ENCODE measurements around the gene CAPN11. TPM values are rescaled to one million over a fixed set of nuclear protein-coding genes. Genes with fewer than 3 reads are reported as not detected.

CAPN11 gene
- total and polyA plus RNA-seq, 2 donors (not counting 3 experiments of a cell fraction or from before 2014, with no cell fraction given): 1.4 to 1.7 TPM

DNA sequence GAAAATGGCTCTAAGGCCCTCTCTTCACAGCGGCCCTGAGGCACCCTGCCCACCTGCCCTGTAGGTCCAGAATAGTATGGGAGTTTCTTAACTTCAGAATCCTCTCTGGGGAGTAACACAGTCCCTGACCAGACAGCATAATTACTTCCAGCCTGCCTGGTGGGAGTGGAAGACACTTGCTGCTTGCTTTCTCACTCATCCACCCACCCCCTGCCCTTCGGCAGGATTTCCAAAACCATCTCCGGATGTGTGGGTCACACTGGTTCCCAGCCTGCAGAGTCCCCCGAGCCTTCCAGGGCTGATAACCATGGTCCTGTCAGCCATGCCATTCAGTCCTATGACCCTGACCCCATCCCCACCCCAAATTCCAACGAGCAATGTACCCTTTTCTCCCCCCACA, 70.2 kb downstream of the CAPN11 start:
- intact Hi-C loops (cut with micrococcal nuclease) (no loop called here), dilution Hi-C loops (cut with MboI; ENCODE audit: extremely low pct_ligation_motif_present, low sequenced_read_pairs) (no loop called here)
- H3K79me2 ChIP-seq (ENCODE audit: control insufficient read depth, insufficient read depth, low read length): peaks cover 64% of the 10 kb centered on the region
- no peaks in the 10 kb centered on the region for H3K27me3 ChIP-seq (ENCODE audit: control insufficient read depth in 2 of 2, insufficient read depth in 2 of 2, low read length in 2 of 2)
- TF ChIP-seq, protein P1, sequence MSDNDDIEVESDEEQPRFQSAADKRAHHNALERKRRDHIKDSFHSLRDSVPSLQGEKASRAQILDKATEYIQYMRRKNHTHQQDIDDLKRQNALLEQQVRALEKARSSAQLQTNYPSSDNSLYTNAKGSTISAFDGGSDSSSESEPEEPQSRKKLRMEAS (IDR thresholded peaks at IDR 0.05; ENCODE audit: insufficient read depth, insufficient read length): no peak
- TF ChIP-seq FOS (IDR thresholded peaks at IDR 0.05; ENCODE audit: borderline replicate concordance, insufficient read depth, low read length) (no peak), EZH2 (IDR thresholded peaks at IDR 0.05; ENCODE audit: borderline replicate concordance, low read depth, low read length, severe bottlenecking) (no peak)
- no peak overlapping the region for H2AFZ ChIP-seq (ENCODE audit: low read depth, low read length)
- H3K4me3 ChIP-seq (replicated peaks in 1 of 3; ENCODE audit: insufficient read depth in 1 of 3, low read depth in 1 of 3, low read length in 3 of 3): no peak overlapping the region
- H3K27ac ChIP-seq (ENCODE audit: insufficient read depth, low read depth, low read length): no peak overlapping the region
- no peak overlapping the region for H3K9ac ChIP-seq (replicated peaks; ENCODE audit: extremely low read depth, insufficient read depth, low read length)
- H3K9me1 ChIP-seq (replicated peaks; ENCODE audit: control insufficient read depth, extremely low read depth, insufficient read depth, low read length): no peaks in the 10 kb centered on the region
- CTCF ChIA-PET: interaction anchor here (3.0 kb wide), 1 partner anchor 56 kb away, joined by 22 read pairs; no protein-coding TSS in a partner anchor
- H3K36me3 ChIP-seq (ENCODE audit: control insufficient read depth in 2 of 2, extremely low read depth in 1 of 2, insufficient read depth in 2 of 2, low read length in 2 of 2): peaks cover 8 to 33% of the 10 kb centered on the region in 2 experiments
- no peak overlapping the region for H3K4me2 ChIP-seq (ENCODE audit: insufficient read depth, low read length)
- H3K4me1 ChIP-seq (ENCODE audit: control insufficient read depth, extremely low read depth, insufficient read depth, low read length): peaks cover 30% of the 10 kb centered on the region
- no peaks in the 10 kb centered on the region for H3K9me3 ChIP-seq (replicated peaks; ENCODE audit: control insufficient read depth, insufficient read depth, low read length)
- POLR2A ChIA-PET: no interaction called here
- H4K20me1 ChIP-seq (replicated peaks; ENCODE audit: control insufficient read depth, extremely low read depth, insufficient read depth, low read length): no peaks in the 10 kb centered on the region
- no peak for DNase-seq (ENCODE audit: low read depth, low spot score)
- BruUV-seq (replicated peaks): no TSS peak
- FAIRE-seq: no peak

DNA sequence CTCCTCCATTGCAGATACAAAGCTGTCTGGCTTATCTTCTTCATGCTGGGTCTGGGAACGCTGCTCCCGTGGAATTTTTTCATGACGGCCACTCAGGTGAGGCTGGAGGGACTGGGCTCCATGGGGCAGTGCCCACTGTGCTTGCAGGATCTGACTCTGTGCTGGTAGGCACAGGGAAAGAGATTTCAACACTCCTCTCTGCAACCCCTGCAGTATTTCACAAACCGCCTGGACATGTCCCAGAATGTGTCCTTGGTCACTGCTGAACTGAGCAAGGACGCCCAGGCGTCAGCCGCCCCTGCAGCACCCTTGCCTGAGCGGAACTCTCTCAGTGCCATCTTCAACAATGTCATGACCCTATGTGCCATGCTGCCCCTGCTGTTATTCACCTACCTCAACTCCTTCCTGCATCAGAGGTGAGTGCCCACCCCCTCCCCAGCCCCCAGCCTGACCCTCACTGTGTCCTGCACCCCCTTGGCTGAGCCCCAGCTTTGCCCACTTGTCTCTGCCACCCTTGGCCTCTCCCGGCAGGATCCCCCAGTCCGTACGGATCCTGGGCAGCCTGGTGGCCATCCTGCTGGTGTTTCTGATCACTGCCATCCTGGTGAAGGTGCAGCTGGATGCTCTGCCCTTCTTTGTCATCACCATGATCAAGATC, 70.9 kb downstream of the CAPN11 start:
- H3K4me1 ChIP-seq (ENCODE audit: control insufficient read depth, extremely low read depth, insufficient read depth, low read length): peaks cover 33% of the 10 kb centered on the region
- H3K27me3 ChIP-seq (ENCODE audit: control insufficient read depth in 2 of 2, insufficient read depth in 2 of 2, low read length in 2 of 2): no peaks in the 10 kb centered on the region
- H4K20me1 ChIP-seq (replicated peaks; ENCODE audit: control insufficient read depth, extremely low read depth, insufficient read depth, low read length): no peaks in the 10 kb centered on the region
- no peak for FAIRE-seq
- peaks cover 8 to 33% of the 10 kb centered on the region in 2 experiments for H3K36me3 ChIP-seq (ENCODE audit: control insufficient read depth in 2 of 2, extremely low read depth in 1 of 2, insufficient read depth in 2 of 2, low read length in 2 of 2)
- no peak overlapping the region for H3K4me2 ChIP-seq (ENCODE audit: insufficient read depth, low read length)
- no peak for DNase-seq (ENCODE audit: low read depth, low spot score)
- ChIA-PET CTCF (interaction anchor here (1.5 to 2.2 kb wide), 2 partner anchors 13 to 56 kb away, joined by 4 to 11 read pairs; no protein-coding TSS in a partner anchor), POLR2A (interaction anchor here (1.2 kb wide), 1 partner anchor 8 kb away, joined by 3 read pairs; no protein-coding TSS in a partner anchor)
- peaks cover 58% of the 10 kb centered on the region for H3K79me2 ChIP-seq (ENCODE audit: control insufficient read depth, insufficient read depth, low read length)
- TF ChIP-seq JUN (IDR thresholded peaks at IDR 0.05; ENCODE audit: borderline replicate concordance, insufficient read depth, insufficient read length, low read depth) (no peak), FOS (IDR thresholded peaks at IDR 0.05; ENCODE audit: borderline replicate concordance, insufficient read depth, low read length) (no peak), GATA2 (IDR thresholded peaks at IDR 0.05; ENCODE audit: insufficient read depth, insufficient read length, low read depth, low read length) (no peak), EZH2 (IDR thresholded peaks at IDR 0.05; ENCODE audit: borderline replicate concordance, low read depth, low read length, severe bottlenecking) (no peak), POLR2AphosphoS5 (IDR thresholded peaks at IDR 0.05; ENCODE audit: insufficient read depth, low read depth, low read length) (no peak), POLR2A (IDR thresholded peaks at IDR 0.05; ENCODE audit: low read depth, low read length) (no peak), MYC (IDR thresholded peaks at IDR 0.05; ENCODE audit: low read depth, low read length) (no peak)
- TF ChIP-seq, protein P2, sequence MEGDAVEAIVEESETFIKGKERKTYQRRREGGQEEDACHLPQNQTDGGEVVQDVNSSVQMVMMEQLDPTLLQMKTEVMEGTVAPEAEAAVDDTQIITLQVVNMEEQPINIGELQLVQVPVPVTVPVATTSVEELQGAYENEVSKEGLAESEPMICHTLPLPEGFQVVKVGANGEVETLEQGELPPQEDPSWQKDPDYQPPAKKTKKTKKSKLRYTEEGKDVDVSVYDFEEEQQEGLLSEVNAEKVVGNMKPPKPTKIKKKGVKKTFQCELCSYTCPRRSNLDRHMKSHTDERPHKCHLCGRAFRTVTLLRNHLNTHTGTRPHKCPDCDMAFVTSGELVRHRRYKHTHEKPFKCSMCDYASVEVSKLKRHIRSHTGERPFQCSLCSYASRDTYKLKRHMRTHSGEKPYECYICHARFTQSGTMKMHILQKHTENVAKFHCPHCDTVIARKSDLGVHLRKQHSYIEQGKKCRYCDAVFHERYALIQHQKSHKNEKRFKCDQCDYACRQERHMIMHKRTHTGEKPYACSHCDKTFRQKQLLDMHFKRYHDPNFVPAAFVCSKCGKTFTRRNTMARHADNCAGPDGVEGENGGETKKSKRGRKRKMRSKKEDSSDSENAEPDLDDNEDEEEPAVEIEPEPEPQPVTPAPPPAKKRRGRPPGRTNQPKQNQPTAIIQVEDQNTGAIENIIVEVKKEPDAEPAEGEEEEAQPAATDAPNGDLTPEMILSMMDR (IDR thresholded peaks at IDR 0.05; ENCODE audit: extremely low read depth in 1 of 2, insufficient read depth in 1 of 2, low read depth in 1 of 2, low read length in 2 of 2): no peak
- TF ChIP-seq, protein P1 (IDR thresholded peaks at IDR 0.05; ENCODE audit: insufficient read depth, insufficient read length): no peak
- H3K9me3 ChIP-seq (replicated peaks; ENCODE audit: control insufficient read depth, insufficient read depth, low read length): no peaks in the 10 kb centered on the region
- no peaks in the 10 kb centered on the region for H3K9me1 ChIP-seq (replicated peaks; ENCODE audit: control insufficient read depth, extremely low read depth, insufficient read depth, low read length)
- intact Hi-C loops (cut with micrococcal nuclease) (no loop called here), dilution Hi-C loops (cut with MboI; ENCODE audit: extremely low pct_ligation_motif_present, low sequenced_read_pairs) (loop anchor here (10.0 kb wide), 1 partner anchor 125 kb away; no protein-coding TSS in a partner anchor)
- BruUV-seq (replicated peaks): TSS peak; percentile 16
- H2AFZ ChIP-seq (ENCODE audit: low read depth, low read length): no peak overlapping the region
- H3K4me3 ChIP-seq (replicated peaks in 1 of 3; ENCODE audit: insufficient read depth in 1 of 3, low read depth in 1 of 3, low read length in 3 of 3): no peak overlapping the region
- H3K9ac ChIP-seq (replicated peaks; ENCODE audit: extremely low read depth, insufficient read depth, low read length): no peak overlapping the region
- H3K27ac ChIP-seq (ENCODE audit: insufficient read depth, low read depth, low read length): no peak overlapping the region

Measured in endothelial cell of umbilical vein (primary cell).